ENCODE results near the gene SLC6A9. TPM values are rescaled to one million over a fixed set of nuclear protein-coding genes. Genes with fewer than 3 reads are reported as not detected.

Gene SLC6A9
- polyA plus RNA-seq, 3 donors = not detected

- Histone ChIP-seq H4K20me1 (ENCODE audit: insufficient read depth, low read length) (no peaks in the 10 kb centered on the region), H3K4me1 (ENCODE audit: control insufficient read depth in 1 of 2, insufficient read depth in 2 of 2, low read length in 2 of 2) (peaks cover 10 to 16% of the 10 kb centered on the region in 2 donors), H3K4me3 (replicated peaks in 1 of 3; ENCODE audit: low read depth in 2 of 3, low read length in 3 of 3) (no peak overlapping the region), H2AFZ (ENCODE audit: insufficient read depth, low read depth, low read length, poor library complexity, severe bottlenecking) (no peak overlapping the region), H3K9ac (ENCODE audit: insufficient read depth, low read length, poor library complexity, severe bottlenecking) (no peak overlapping the region), H3K4me2 (replicated peaks; ENCODE audit: extremely low read depth, low read length, poor library complexity, severe bottlenecking) (no peak overlapping the region), H3K79me2 (ENCODE audit: insufficient read depth, low read length) (no peaks in the 10 kb centered on the region), H3K27me3 (ENCODE audit: control insufficient read depth in 2 of 2, insufficient read depth in 2 of 2, low read length in 2 of 2) (peaks cover 0 to 3% of the 10 kb centered on the region in 2 donors), H3K9me3 (replicated peaks in 1 of 2; ENCODE audit: control insufficient read depth in 1 of 2, insufficient read depth in 1 of 2, low read length in 2 of 2) (no peaks in the 10 kb centered on the region), H3K27ac (ENCODE audit: low read depth in 1 of 2, low read length in 2 of 2) (no peak overlapping the region), H3K36me3 (replicated peaks in 1 of 2; ENCODE audit: control insufficient read depth in 1 of 2, insufficient read depth in 2 of 2, low read length in 2 of 2) (no peaks in the 10 kb centered on the region)
- peaks cover 9 to 14% (median 11%) of the 10 kb centered on the region in 3 donors for H3K27me3 Mint-ChIP-seq (ENCODE audit: low read depth in 3 of 3)
- TF ChIP-seq CTCF (IDR thresholded peaks at IDR 0.05) = no peak
- H3K9me3 Mint-ChIP-seq = peaks cover 0 to 1% (median 0%) of the 10 kb centered on the region in 7 donors
- intact Hi-C loops (cut with micrococcal nuclease) = no loop called here
- DNase-seq = no peak
- H3K4me1 Mint-ChIP-seq = peaks cover 12% of the 10 kb centered on the region
- H3K27ac Mint-ChIP-seq = no peak overlapping the region
- H3K4me3 Mint-ChIP-seq = no peak overlapping the region
- WGBS (ENCODE audit: insufficient coverage) = no CpG with 5 or more reads among the region's 3 CpGs
- H3K36me3 Mint-ChIP-seq = no peaks in the 10 kb centered on the region
Observed at GRCh38 chr1:44025816-44026215, 5.4 kb downstream of the SLC6A9 start.

GRCh38 chr1:44024903-44025525 is 6.2 kb downstream of the SLC6A9 start:
- no peaks in the 10 kb centered on the region for H3K36me3 Mint-ChIP-seq
- Histone ChIP-seq H3K9me3 (replicated peaks in 1 of 2; ENCODE audit: control insufficient read depth in 1 of 2, insufficient read depth in 1 of 2, low read length in 2 of 2) (no peaks in the 10 kb centered on the region), H3K36me3 (replicated peaks in 1 of 2; ENCODE audit: control insufficient read depth in 1 of 2, insufficient read depth in 2 of 2, low read length in 2 of 2) (no peaks in the 10 kb centered on the region), H3K27me3 (ENCODE audit: control insufficient read depth in 2 of 2, insufficient read depth in 2 of 2, low read length in 2 of 2) (no peaks in the 10 kb centered on the region), H3K4me3 (replicated peaks in 1 of 3; ENCODE audit: low read depth in 2 of 3, low read length in 3 of 3) (no peak overlapping the region), H3K4me2 (replicated peaks; ENCODE audit: extremely low read depth, low read length, poor library complexity, severe bottlenecking) (no peak overlapping the region), H3K4me1 (ENCODE audit: control insufficient read depth in 1 of 2, insufficient read depth in 2 of 2, low read length in 2 of 2) (peaks cover 8 to 11% of the 10 kb centered on the region in 2 donors), H4K20me1 (ENCODE audit: insufficient read depth, low read length) (no peaks in the 10 kb centered on the region), H3K9ac (ENCODE audit: insufficient read depth, low read length, poor library complexity, severe bottlenecking) (no peak overlapping the region), H3K79me2 (ENCODE audit: insufficient read depth, low read length) (no peaks in the 10 kb centered on the region), H2AFZ (ENCODE audit: insufficient read depth, low read depth, low read length, poor library complexity, severe bottlenecking) (no peak overlapping the region), H3K27ac (ENCODE audit: low read depth in 1 of 2, low read length in 2 of 2) (no peak overlapping the region)
- no peak for TF ChIP-seq CTCF (IDR thresholded peaks at IDR 0.05)
- 91% methylated on average over 9 of the region's 13 CpGs for WGBS (ENCODE audit: insufficient coverage)
- H3K27ac Mint-ChIP-seq = peak overlapping the region in 1 of 7 donors; percentile 47
- intact Hi-C loops (cut with micrococcal nuclease) = no loop called here
- DNase-seq = no peak
- H3K4me1 Mint-ChIP-seq = peaks cover 12% of the 10 kb centered on the region
- H3K27me3 Mint-ChIP-seq (ENCODE audit: low read depth in 3 of 3) = peaks cover 9 to 10% (median 9%) of the 10 kb centered on the region in 3 donors
- H3K9me3 Mint-ChIP-seq = no peaks in the 10 kb centered on the region
- H3K4me3 Mint-ChIP-seq = no peak overlapping the region

Measured in CD14-positive monocyte (primary cell).